Sigmoid colon (tissue), 4 donors: ENCODE data around the gene FAM81A.

Experiments used
- CTCF ChIP-seq, 4 experiments: fragments of 450-650 bp in 3 of 4; fragments of 200-600 bp in 1 of 4; IDR thresholded peaks; one replicate each; pipeline ENCODE4 v1.5.1; 2016 to 2019; ENCODE audit warnings: antibody characterized with exemption in 4 of 4, mild to moderate bottlenecking in 3 of 4, moderate library complexity in 2 of 4
- POLR2A ChIP-seq, 2 donors: fragments of 450-650 bp; IDR thresholded peaks; one replicate each; pipeline ENCODE4 v1.6.1; 2016; ENCODE audit warnings: antibody characterized with exemption in 2 of 2, mild to moderate bottlenecking in 2 of 2, moderate library complexity in 2 of 2
- POLR2AphosphoS5 ChIP-seq, 4 donors: sonication (generic); formaldehyde crosslinking; IDR thresholded peaks; one replicate each; pipeline ENCODE4 v1.6.1; 2017; ENCODE audit warnings: antibody characterized with exemption in 4 of 4

- TF ChIP-seq POLR2A (IDR thresholded peaks at IDR 0.05) (no peak), CTCF (IDR thresholded peaks at IDR 0.05) (no peak), POLR2AphosphoS5 (IDR thresholded peaks at IDR 0.05) (no peak)
These were observed 110.7 kb downstream of the FAM81A start for GRCh38 chr15:59548501-59549226.
